ENCODE results near the gene PAXX.
A peak's percentile ranks its signal among the peaks of the same experiment; 100 is the strongest.

PAXX gene

GRCh38 chr9:136958898-136959850, 33.0 kb upstream of the PAXX start:
- no peak overlapping the region for H3K9ac ChIP-seq

GRCh38 chr9:136960212-136960937, 31.8 kb upstream of the PAXX start:
- peak overlapping the region; percentile 25; the same call in 1 of the 2 replicates for H3K4me2 ChIP-seq
- no peaks in the 10 kb centered on the region for H4K20me1 ChIP-seq (ENCODE audit: insufficient read depth)
- no peaks in the 10 kb centered on the region for H3K79me2 ChIP-seq (ENCODE audit: insufficient read depth, low read depth)
- peaks cover 31% of the 10 kb centered on the region for H3K4me1 ChIP-seq (ENCODE audit: low read depth, poor library complexity, severe bottlenecking)
- no peak for TF ChIP-seq CTCF (conservative IDR thresholded peaks at IDR 0.05; ENCODE audit: low read depth, low read length)
- H3K27ac ChIP-seq = no peak overlapping the region
- H3K36me3 ChIP-seq (ENCODE audit: insufficient read depth) = no peaks in the 10 kb centered on the region
- H3K4me3 ChIP-seq (IDR thresholded peaks at IDR 0.05; ENCODE audit: insufficient read depth, low read depth, low read length) = no peak overlapping the region
- no peak overlapping the region for H2AFZ ChIP-seq (ENCODE audit: low read depth)
- H3K27me3 ChIP-seq (ENCODE audit: insufficient read depth, low read depth) = no peaks in the 10 kb centered on the region; the same call in 1 of the 2 replicates
- no peak overlapping the region for H3K9ac ChIP-seq

More at GRCh38 chr9:136958898-136959850, 33.0 kb upstream of the PAXX start:
- TF ChIP-seq CTCF (conservative IDR thresholded peaks at IDR 0.05; ENCODE audit: low read depth, low read length) = no peak
- peaks cover 7% of the 10 kb centered on the region; the same call in 1 of the 2 replicates for H3K27me3 ChIP-seq (ENCODE audit: insufficient read depth, low read depth)
- no peaks in the 10 kb centered on the region for H3K79me2 ChIP-seq (ENCODE audit: insufficient read depth, low read depth)
- H3K4me1 ChIP-seq (ENCODE audit: low read depth, poor library complexity, severe bottlenecking) = peaks cover 24% of the 10 kb centered on the region
- H4K20me1 ChIP-seq (ENCODE audit: insufficient read depth) = no peaks in the 10 kb centered on the region
- no peak overlapping the region for H3K4me2 ChIP-seq
- H3K27ac ChIP-seq = no peak overlapping the region
- H3K36me3 ChIP-seq (ENCODE audit: insufficient read depth) = no peaks in the 10 kb centered on the region
- H2AFZ ChIP-seq (ENCODE audit: low read depth) = no peak overlapping the region
- no peak overlapping the region for H3K4me3 ChIP-seq (IDR thresholded peaks at IDR 0.05; ENCODE audit: insufficient read depth, low read depth, low read length)

- H2AFZ ChIP-seq (ENCODE audit: low read depth) = no peak overlapping the region
- H3K4me2 ChIP-seq = no peak overlapping the region
- no peaks in the 10 kb centered on the region; the same call in 1 of the 2 replicates for H3K27me3 ChIP-seq (ENCODE audit: insufficient read depth, low read depth)
- no peaks in the 10 kb centered on the region for H3K36me3 ChIP-seq (ENCODE audit: insufficient read depth)
- H3K4me1 ChIP-seq (ENCODE audit: low read depth, poor library complexity, severe bottlenecking) = peaks cover 35% of the 10 kb centered on the region
- no peaks in the 10 kb centered on the region for H4K20me1 ChIP-seq (ENCODE audit: insufficient read depth)
- H3K4me3 ChIP-seq (IDR thresholded peaks at IDR 0.05; ENCODE audit: insufficient read depth, low read depth, low read length) = no peak overlapping the region
- no peak for TF ChIP-seq CTCF (conservative IDR thresholded peaks at IDR 0.05; ENCODE audit: low read depth, low read length)
- no peaks in the 10 kb centered on the region for H3K79me2 ChIP-seq (ENCODE audit: insufficient read depth, low read depth)
- H3K27ac ChIP-seq = no peak overlapping the region
- H3K9ac ChIP-seq = no peak overlapping the region
Observed at GRCh38 chr9:136960938-136961275, 31.3 kb upstream of the PAXX start.

- Histone ChIP-seq H3K4me2 (no peak overlapping the region), H3K9ac (no peak overlapping the region), H4K20me1 (ENCODE audit: insufficient read depth) (no peaks in the 10 kb centered on the region), H3K27me3 (ENCODE audit: insufficient read depth, low read depth) (no peaks in the 10 kb centered on the region; the same call in 1 of the 2 replicates), H3K36me3 (ENCODE audit: insufficient read depth) (no peaks in the 10 kb centered on the region), H3K4me3 (IDR thresholded peaks at IDR 0.05; ENCODE audit: insufficient read depth, low read depth, low read length) (no peak overlapping the region), H2AFZ (ENCODE audit: low read depth) (no peak overlapping the region), H3K27ac (no peak overlapping the region), H3K79me2 (ENCODE audit: insufficient read depth, low read depth) (no peaks in the 10 kb centered on the region), H3K4me1 (ENCODE audit: low read depth, poor library complexity, severe bottlenecking) (peaks cover 41% of the 10 kb centered on the region)
- TF ChIP-seq CTCF (conservative IDR thresholded peaks at IDR 0.05; ENCODE audit: low read depth, low read length) = no peak
Observed at GRCh38 chr9:136961279-136962065, 30.8 kb upstream of the PAXX start.
